Adrenal gland (tissue), 12 donors: Measurements from ENCODE around the gene RGS6. TPM values are rescaled to one million over a fixed set of nuclear protein-coding genes. Genes with fewer than 3 reads are reported as not detected.
"Not testable (repeated sequence)": the region's sequence is repeated elsewhere in the genome, so short reads cannot be mapped to it uniquely, and the experiment has no call there.

Source experiments
- DNase-seq, 7 donors: peaks; one replicate each; pipeline ENCODE4 v3.0.0-alpha.2; 2019 to 2020
- H3K27ac ChIP-seq, 5 donors: fragments of 200-600 bp; sonication (generic) in 4 of 5; 1 replicate in 3 of 5; 2 replicates in 2 of 5; pipeline versions ENCODE4 v1.5.1 to v1.8.0; 2016 to 2020; ENCODE audit warnings: mild to moderate bottlenecking in 1 of 5
- H3K27me3 ChIP-seq: fragments of 200-600 bp; 2 replicates; pipeline ENCODE4 v1.8.0; 2021
- H3K36me3 ChIP-seq, 2 donors: fragments of 200-600 bp; replicated peaks in 1 of 2; 1 replicate in 1 of 2; 2 replicates in 1 of 2; pipeline versions ENCODE4 v1.5.1 to v1.8.0; 2018 to 2022
- H3K4me1 ChIP-seq, 2 donors: fragments of 200-600 bp; replicated peaks in 1 of 2; 1 replicate in 1 of 2; 2 replicates in 1 of 2; pipeline versions ENCODE4 v1.5.1 to v1.8.0; 2018 to 2021
- H3K4me3 ChIP-seq, 4 donors: fragments of 200-600 bp; sonication (generic) in 3 of 4; one replicate each; pipeline ENCODE4 v1.5.1; 2016 to 2018
- H3K9me3 ChIP-seq, 3 donors: fragments of 200-600 bp; sonication (generic) in 1 of 3; replicated peaks in 1 of 3; 1 replicate in 2 of 3; 2 replicates in 1 of 3; pipeline versions ENCODE4 v1.5.1 to v1.8.0; 2016 to 2021
- CTCF ChIP-seq, 6 experiments: fragments of 450-650 bp in 4 of 6; fragments of 200-600 bp in 2 of 6; sonication (generic) in 1 of 6; IDR thresholded peaks; 1 replicate in 5 of 6; 2 replicates in 1 of 6; pipeline versions ENCODE4 v1.5.1 to v1.8.0; 2016 to 2021; ENCODE audit warnings: antibody characterized with exemption in 6 of 6, mild to moderate bottlenecking in 2 of 6, moderate library complexity in 1 of 6
- POLR2A ChIP-seq, 2 donors: fragments of 450-650 bp; IDR thresholded peaks; one replicate each; pipeline ENCODE4 v1.6.1; 2017; ENCODE audit warnings: antibody characterized with exemption in 2 of 2, mild to moderate bottlenecking in 2 of 2, moderate library complexity in 1 of 2
- WGBS, 4 donors: extraction: QIAGEN DNeasy Blood & Tissue Kit in 2 of 4; methylation state at CpG; one replicate each; pipeline versions ENCODE4 v1.1.5 to v1.1.7; 2013 to 2017; 5-methylcytosine and 5-hydroxymethylcytosine counted together
- intact Hi-C, 2 donors: fragments of 100-400 bp; cut with DNase I; formaldehyde crosslinking; loops; one replicate each; pipeline versions ENCODE4 v1.14.1 to v1.15.0; 2022 to 2023
- polyA plus RNA-seq, 3 donors: library from polyadenylated mRNA; stranded (reverse); fragments of 200-250 nt in 2 of 3; fragments of 350-450 nt in 1 of 3; fragmentation: Illumina TruSeq in 1 of 3; extraction: RNeasy Lipid Tissue Mini Kit (QIAGEN cat#74804) in 1 of 3; gene quantifications; one replicate each; pipeline ENCODE4 v1.2.3, GENCODE V29; 2013 to 2014
- total RNA-seq, 9 donors: library from RNA; depleted of rRNA in 4 of 9; stranded (reverse); fragments of >200 nt in 4 of 9; fragments of 120-200 nt in 1 of 9; fragmentation: NEBNext Ultra II Directional in 1 of 9; extraction: Animal tissue kit (Norgen Biotek cat#: 25700) in 1 of 9; gene quantifications; one replicate each; pipeline versions ENCODE4 v1.1.0 to v1.2.4, GENCODE V29; 2013 to 2023
- donor health status: healthy with polysubstance abuse.
- donor health status: Bipolar disorder and iron deficiency.
- donor health status: DM: yes; HTN: yes; CAD: no.
- donor health status: DM: no; HTN: no; CAD: no.
- donor health status: DM: no; HTN: no; CAD: no.
- donor health status: DM: yes; HTN: yes; CAD: no.

The RGS6 gene
- total and polyA plus RNA-seq, 12 donors = 0.06 to 4.3 (median 0.41) TPM; not detected in 1

- Histone ChIP-seq H3K9me3 (no peaks in the 10 kb centered on the region), H3K27ac (no peak overlapping the region), H3K36me3 (no peaks in the 10 kb centered on the region), H3K4me1 (no peaks in the 10 kb centered on the region), H3K27me3 (no peaks in the 10 kb centered on the region), H3K4me3 (no peak overlapping the region)
- DNase-seq = no peak
- intact Hi-C loops = no loop called here
- TF ChIP-seq POLR2A (IDR thresholded peaks at IDR 0.05) = no peak
- no peak for TF ChIP-seq CTCF (IDR thresholded peaks at IDR 0.05)
Measured at GRCh38 chr14:72466325-72466724, 534.1 kb downstream of the RGS6 start.

GRCh38 chr14:72471346-72471745 lies 539.1 kb downstream of the RGS6 start:
- DNase-seq = no peak
- intact Hi-C loops = no loop called here
- Histone ChIP-seq H3K27me3 (no peaks in the 10 kb centered on the region), H3K4me3 (no peak overlapping the region), H3K9me3 (no peaks in the 10 kb centered on the region), H3K4me1 (no peaks in the 10 kb centered on the region), H3K27ac (no peak overlapping the region), H3K36me3 (no peaks in the 10 kb centered on the region)
- no peak for TF ChIP-seq POLR2A (IDR thresholded peaks at IDR 0.05)
- TF ChIP-seq CTCF (IDR thresholded peaks at IDR 0.05) = no peak
- WGBS, 4 donors = 82 to 97% (median 90%) methylated on average over 6 of the region's 6 CpGs

GRCh38 chr14:72472845-72473244 lies 540.6 kb downstream of the RGS6 start:
- Histone ChIP-seq H3K4me3 (no peak overlapping the region), H3K9me3 (no peaks in the 10 kb centered on the region), H3K27ac (no peak overlapping the region), H3K36me3 (no peaks in the 10 kb centered on the region), H3K4me1 (no peaks in the 10 kb centered on the region), H3K27me3 (no peaks in the 10 kb centered on the region)
- intact Hi-C loops = no loop called here
- no peak for TF ChIP-seq POLR2A (IDR thresholded peaks at IDR 0.05)
- DNase-seq = no peak
- 87 to 95% (median 89%) methylated on average over 14 of the region's 14 CpGs for WGBS, 4 donors

- H3K27ac ChIP-seq = no peak overlapping the region
- WGBS, 4 donors = 49 to 58% (median 56%) methylated on average over 8 of the region's 8 CpGs
- H3K36me3 ChIP-seq = no peaks in the 10 kb centered on the region
Measured at GRCh38 chr14:72476657-72477499, 544.6 kb downstream of the RGS6 start.

GRCh38 chr14:72477578-72477977 lies 545.3 kb downstream of the RGS6 start:
- H3K4me3 ChIP-seq, H3K9me3 ChIP-seq, H3K4me1 ChIP-seq, H3K27ac ChIP-seq, intact Hi-C loops, DNase-seq, H3K27me3 ChIP-seq, H3K36me3 ChIP-seq: not testable (repeated sequence)
- WGBS, 4 donors = 53 to 57% (median 55%) methylated on average over 5 of the region's 5 CpGs

More at GRCh38 chr14:72476657-72477499, 544.6 kb downstream of the RGS6 start:
- no peaks in the 10 kb centered on the region for H3K27me3 ChIP-seq
- H3K4me1 ChIP-seq = no peaks in the 10 kb centered on the region
- no peaks in the 10 kb centered on the region for H3K9me3 ChIP-seq
- DNase-seq = no peak
- H3K4me3 ChIP-seq = no peak overlapping the region
- TF ChIP-seq POLR2A (IDR thresholded peaks at IDR 0.05) (no peak), CTCF (IDR thresholded peaks at IDR 0.05) (no peak)
- intact Hi-C loops = no loop called here
